ENCODE measurements around the gene UPP2.

DNA sequence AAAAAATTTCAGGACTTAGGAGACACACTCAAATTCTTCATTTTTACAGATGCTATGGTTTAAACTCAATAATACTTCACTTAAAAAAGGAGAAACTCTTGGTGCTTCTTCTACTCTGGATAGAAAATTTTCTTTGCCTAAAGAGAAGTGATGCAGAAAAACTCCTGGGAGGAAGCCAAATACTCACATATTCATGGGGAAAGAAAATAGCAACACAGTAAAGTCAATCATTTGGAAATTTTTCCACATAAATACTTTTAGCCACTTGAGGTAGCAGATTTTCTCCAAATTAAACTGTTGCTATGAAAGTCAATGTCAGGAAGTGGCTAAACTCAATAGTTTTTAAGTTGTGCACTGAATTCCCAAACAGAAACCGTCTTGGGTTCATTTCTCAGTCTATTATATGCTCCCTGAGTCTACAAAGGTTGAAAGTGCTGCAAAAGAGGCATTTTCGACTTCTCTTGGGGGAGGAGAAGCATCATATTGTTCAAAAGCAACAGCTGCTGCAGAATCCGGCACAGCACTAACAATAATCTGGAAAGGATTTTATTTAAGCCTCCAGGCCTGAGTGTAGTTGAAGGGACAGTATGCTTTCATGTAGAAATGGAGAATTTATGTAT, 81.1 kb downstream of the UPP2 start:
- TF ChIP-seq EZH2 (IDR thresholded peaks at IDR 0.05; ENCODE audit: insufficient read depth, poor library complexity, severe bottlenecking) (no peak), EZH2phosphoT487 (IDR thresholded peaks at IDR 0.05; ENCODE audit: insufficient read depth, low read depth) (no peak)
